Activated naive CD4-positive, alpha-beta T cell treated with anti-CD3 and anti-CD28 coated beads for 36 hours (primary cell): ENCODE measurements around the gene TTC23L. TPM values are rescaled to one million over a fixed set of nuclear protein-coding genes. Genes with fewer than 3 reads are reported as not detected.
"Not testable (repeated sequence)": the region's sequence is repeated elsewhere in the genome, so short reads cannot be mapped to it uniquely, and the experiment has no call there.

Experiments used
- CTCF ChIA-PET: fragments of 350-600 bp; sonication (Branson Sonifier 250); formaldehyde crosslinking; loops from one replicate; lab custom pipeline; 2021; ENCODE audit warnings: antibody characterized with exemption; lab: Charles Lee
- DNase-seq: peaks from one replicate; pipeline ENCODE4 v3.0.0-alpha.2; 2020
- H3K27ac Mint-ChIP-seq: one replicate; pipeline ENCODE4 v1.8.0; 2021; ENCODE audit warnings: mild to moderate bottlenecking, mixed read lengths
- H3K27me3 Mint-ChIP-seq: one replicate; pipeline ENCODE4 v1.8.0; 2021; ENCODE audit warnings: low read depth, mixed read lengths
- H3K36me3 Mint-ChIP-seq: one replicate; pipeline ENCODE4 v1.8.0; 2021; ENCODE audit warnings: low read depth, mixed read lengths
- H3K4me1 Mint-ChIP-seq: one replicate; pipeline ENCODE4 v1.8.0; 2021; ENCODE audit warnings: low read depth, mixed read lengths
- H3K4me3 Mint-ChIP-seq: one replicate; pipeline ENCODE4 v1.8.0; 2021; ENCODE audit warnings: mild to moderate bottlenecking, moderate library complexity, mixed read lengths
- H3K9me3 Mint-ChIP-seq: one replicate; pipeline ENCODE4 v1.8.0; 2021; ENCODE audit warnings: mixed read lengths
- intact Hi-C: fragments of 100-400 bp; cut with micrococcal nuclease; formaldehyde crosslinking; loops from one replicate; pipeline ENCODE4 v1.15.1; 2023
- total RNA-seq, 2 experiments: library from RNA; stranded (reverse); gene quantifications; one replicate each; pipeline ENCODE4 v1.2.3, GENCODE V29; 2021

TTC23L gene
- total RNA-seq, 2 experiments from 2014 or later, result 0.42 to 0.43 TPM

- intact Hi-C loops, result loop anchor here (1.0 to 5.0 kb wide), 8 partner anchors 10 to 1963 kb away; partner anchors contain the start of genes DNAJC21, NIPBL and TTC23L
- Mint-ChIP-seq H3K4me1 (peaks cover 30% of the 10 kb centered on the region), H3K27ac (no peak overlapping the region), H3K27me3 (no peaks in the 10 kb centered on the region), H3K36me3 (peaks cover 51% of the 10 kb centered on the region), H3K9me3 (no peaks in the 10 kb centered on the region), H3K4me3 (no peak overlapping the region)
- CTCF ChIA-PET, result interaction anchor here (0.7 to 2.4 kb wide), 5 partner anchors 8 to 89 kb away, joined by 3 to 11 read pairs (median 4); partner anchors contain the start of gene DNAJC21
- DNase-seq, result peak; percentile 25
Measured at GRCh38 chr5:34914671-34915138, 75.7 kb downstream of the TTC23L start.

- Mint-ChIP-seq H3K36me3 (peaks cover 48% of the 10 kb centered on the region), H3K27ac (peak within 1 kb of the TSS; percentile 52), H3K27me3 (no peaks in the 10 kb centered on the region), H3K4me1 (peaks cover 32% of the 10 kb centered on the region), H3K9me3 (no peaks in the 10 kb centered on the region), H3K4me3 (no peak within 1 kb of the TSS)
- intact Hi-C loops, result loop anchor here (1.0 to 5.0 kb wide), 8 partner anchors 9 to 1962 kb away; partner anchors contain the start of genes DNAJC21, NIPBL and TTC23L
- DNase-seq, result peak; percentile 97
- CTCF ChIA-PET, result interaction anchor here (1.0 to 2.4 kb wide), 6 partner anchors 8 to 88 kb away, joined by 3 to 11 read pairs (median 4); partner anchors contain the start of gene DNAJC21
Measured at GRCh38 chr5:34915139-34915855, 76.3 kb downstream of the TTC23L start, which contains the start of the genes BRIX1 and RAD1. TSS of gene BRIX1 (plus strand) at chr5:34915711. CDS start at chr5:34915739, 28 bp downstream. TSS of gene RAD1 (minus strand) at chr5:34915504. CDS start at chr5:34914892, 612 bp downstream.

GRCh38 chr5:34915856-34916192, 76.9 kb downstream of the TTC23L start:
- no peak for DNase-seq
- Mint-ChIP-seq H3K4me1 (peaks cover 34% of the 10 kb centered on the region), H3K36me3 (peaks cover 49% of the 10 kb centered on the region), H3K9me3 (no peaks in the 10 kb centered on the region), H3K27me3 (no peaks in the 10 kb centered on the region), H3K4me3 (no peak overlapping the region), H3K27ac (no peak overlapping the region)
- CTCF ChIA-PET, result interaction anchor here (1.0 to 2.4 kb wide), 7 partner anchors 8 to 87 kb away, joined by 3 to 11 read pairs (median 4); partner anchors contain the start of genes DNAJC21 and TTC23L
- intact Hi-C loops, result loop anchor here (1.0 to 5.0 kb wide), 8 partner anchors 8 to 1961 kb away; partner anchors contain the start of genes DNAJC21, NIPBL and TTC23L

- Mint-ChIP-seq H3K4me3 (no peak overlapping the region), H3K36me3 (peaks cover 46% of the 10 kb centered on the region), H3K27ac (no peak overlapping the region), H3K27me3 (no peaks in the 10 kb centered on the region), H3K4me1 (peaks cover 37% of the 10 kb centered on the region), H3K9me3 (no peaks in the 10 kb centered on the region)
- CTCF ChIA-PET, result interaction anchor here (1.2 to 2.4 kb wide), 6 partner anchors 9 to 87 kb away, joined by 3 to 11 read pairs (median 4); partner anchors contain the start of genes DNAJC21 and TTC23L
- no peak for DNase-seq
- intact Hi-C loops, result loop anchor here (5.0 kb wide), 2 partner anchors 384 to 1961 kb away; partner anchors contain the start of gene NIPBL
Measured at GRCh38 chr5:34916518-34916917, 77.6 kb downstream of the TTC23L start.

- H3K9me3 Mint-ChIP-seq, result no peaks in the 10 kb centered on the region
- no peak for DNase-seq
- CTCF ChIA-PET, result interaction anchor here (1.2 to 1.8 kb wide), 2 partner anchors 14 to 22 kb away, joined by 3 to 7 read pairs; no protein-coding TSS in a partner anchor
- peaks cover 43% of the 10 kb centered on the region for H3K36me3 Mint-ChIP-seq
- H3K4me1 Mint-ChIP-seq, result peaks cover 41% of the 10 kb centered on the region
- intact Hi-C loops, result loop anchor here (5.0 kb wide), 2 partner anchors 386 to 1959 kb away; partner anchors contain the start of gene NIPBL
- H3K27ac Mint-ChIP-seq, result peak overlapping the region; percentile 75
- no peaks in the 10 kb centered on the region for H3K27me3 Mint-ChIP-seq
- no peak overlapping the region for H3K4me3 Mint-ChIP-seq
Measured at GRCh38 chr5:34918025-34918424, 79.1 kb downstream of the TTC23L start.

GRCh38 chr5:34919077-34919476, 80.1 kb downstream of the TTC23L start:
- no peaks in the 10 kb centered on the region for H3K27me3 Mint-ChIP-seq

GRCh38 chr5:34923256-34923655, 84.3 kb downstream of the TTC23L start:
- not testable (repeated sequence) for H3K4me3 Mint-ChIP-seq, H3K27me3 Mint-ChIP-seq, H3K9me3 Mint-ChIP-seq, DNase-seq
- intact Hi-C loops, result loop anchor here (10.0 kb wide), 3 partner anchors 862 to 1068 kb away; partner anchors contain the start of gene IL7R
- peaks cover 43% of the 10 kb centered on the region for H3K4me1 Mint-ChIP-seq
- CTCF ChIA-PET, result interaction anchor here (1.3 to 2.1 kb wide), 3 partner anchors 8 to 80 kb away, joined by 4 to 9 read pairs (median 4); partner anchors contain the start of genes BRIX1 and RAD1
- peaks cover 36% of the 10 kb centered on the region for H3K36me3 Mint-ChIP-seq
- peak overlapping the region; percentile 89 for H3K27ac Mint-ChIP-seq

More at GRCh38 chr5:34919077-34919476, 80.1 kb downstream of the TTC23L start:
- Mint-ChIP-seq H3K4me3 (no peak overlapping the region), H3K27ac (peak overlapping the region; percentile 24), H3K36me3 (peaks cover 46% of the 10 kb centered on the region), H3K4me1 (peaks cover 45% of the 10 kb centered on the region), H3K9me3 (no peaks in the 10 kb centered on the region)
- intact Hi-C loops, result loop anchor here (5.0 kb wide), 2 partner anchors 387 to 1958 kb away; partner anchors contain the start of gene NIPBL
- DNase-seq, result no peak
- CTCF ChIA-PET, result no interaction called here

- DNase-seq, result peak; percentile 64
- H3K27ac Mint-ChIP-seq, result peak overlapping the region; percentile 89
- no peaks in the 10 kb centered on the region for H3K27me3 Mint-ChIP-seq
- no peaks in the 10 kb centered on the region for H3K9me3 Mint-ChIP-seq
- intact Hi-C loops, result loop anchor here (1.0 to 10.0 kb wide), 4 partner anchors 9 to 1069 kb away; partner anchors contain the start of genes BRIX1, IL7R and RAD1
- H3K36me3 Mint-ChIP-seq, result peaks cover 36% of the 10 kb centered on the region
- peak overlapping the region; percentile 2 for H3K4me3 Mint-ChIP-seq
- CTCF ChIA-PET, result interaction anchor here (1.3 to 2.1 kb wide), 3 partner anchors 9 to 80 kb away, joined by 4 to 9 read pairs (median 4); partner anchors contain the start of genes BRIX1 and RAD1
- H3K4me1 Mint-ChIP-seq, result peaks cover 40% of the 10 kb centered on the region
Measured at GRCh38 chr5:34923694-34924461, 84.9 kb downstream of the TTC23L start.

GRCh38 chr5:34924462-34924765, 85.5 kb downstream of the TTC23L start:
- peak overlapping the region; percentile 89 for H3K27ac Mint-ChIP-seq
- H3K4me3 Mint-ChIP-seq, result no peak overlapping the region
- peaks cover 44% of the 10 kb centered on the region for H3K4me1 Mint-ChIP-seq
- H3K9me3 Mint-ChIP-seq, result no peaks in the 10 kb centered on the region
- DNase-seq, result no peak
- H3K36me3 Mint-ChIP-seq, result peaks cover 37% of the 10 kb centered on the region
- H3K27me3 Mint-ChIP-seq, result no peaks in the 10 kb centered on the region
- CTCF ChIA-PET, result interaction anchor here (1.3 to 2.1 kb wide), 4 partner anchors 8 to 79 kb away, joined by 4 to 9 read pairs (median 4); partner anchors contain the start of genes BRIX1 and RAD1
- intact Hi-C loops, result loop anchor here (1.0 to 10.0 kb wide), 4 partner anchors 9 to 1070 kb away; partner anchors contain the start of genes BRIX1, IL7R and RAD1

GRCh38 chr5:34926318-34926888, 87.4 kb downstream of the TTC23L start:
- intact Hi-C loops, result loop anchor here (5.0 to 10.0 kb wide), 8 partner anchors 691 to 1484 kb away; partner anchors contain the start of genes AMACR, IL7R, LMBRD2 and NADK2
- DNase-seq, result no peak
- Mint-ChIP-seq H3K9me3 (no peaks in the 10 kb centered on the region), H3K27me3 (no peaks in the 10 kb centered on the region), H3K36me3 (peaks cover 32% of the 10 kb centered on the region), H3K4me3 (no peak overlapping the region), H3K4me1 (peaks cover 48% of the 10 kb centered on the region), H3K27ac (peak overlapping the region; percentile 65)
- CTCF ChIA-PET, result no interaction called here

- Mint-ChIP-seq H3K27ac (no peak overlapping the region), H3K27me3 (no peaks in the 10 kb centered on the region), H3K36me3 (peaks cover 31% of the 10 kb centered on the region), H3K4me1 (peaks cover 44% of the 10 kb centered on the region), H3K4me3 (no peak overlapping the region), H3K9me3 (no peaks in the 10 kb centered on the region)
- CTCF ChIA-PET, result no interaction called here
- no peak for DNase-seq
- intact Hi-C loops, result loop anchor here (5.0 to 10.0 kb wide), 8 partner anchors 690 to 1485 kb away; partner anchors contain the start of genes AMACR, IL7R, LMBRD2 and NADK2
Measured at GRCh38 chr5:34927785-34928184, 88.8 kb downstream of the TTC23L start.
